T-helper 9 cell (primary cell): Measurements from ENCODE around the gene TNK2.
"Not testable (repeated sequence)": the region's sequence is repeated elsewhere in the genome, so short reads cannot be mapped to it uniquely, and the experiment has no call there.

Experiments
- DNase-seq: peaks from one replicate; pipeline ENCODE4 v3.0.0-alpha.2; 2020

Gene TNK2

GRCh38 chr3:195916291-195916690 lies 7.9 kb upstream of the TNK2 start:
- DNase-seq = no peak

GRCh38 chr3:195914648-195915473 lies 6.5 kb upstream of the TNK2 start:
- peak; percentile 96 for DNase-seq

GRCh38 chr3:195914146-195914545 lies 5.8 kb upstream of the TNK2 start:
- not testable (repeated sequence) for DNase-seq

GRCh38 chr3:195913382-195913781 lies 5.0 kb upstream of the TNK2 start:
- no peak for DNase-seq

GRCh38 chr3:195911946-195912270 lies 3.6 kb upstream of the TNK2 start:
- no peak for DNase-seq

GRCh38 chr3:195911041-195911945 lies 2.9 kb upstream of the TNK2 start:
- DNase-seq = no peak

GRCh38 chr3:195910499-195910845 lies 2.1 kb upstream of the TNK2 start:
- no peak for DNase-seq

GRCh38 chr3:195909644-195910498 lies 1.5 kb upstream of the TNK2 start:
- peak; percentile 89 for DNase-seq

GRCh38 chr3:195908694-195909581 lies 587 bp upstream of the TNK2 start:
- peak; percentile 27 for DNase-seq

- no peak for DNase-seq
Measured at GRCh38 chr3:195907684-195907933, 742 bp downstream of the TNK2 start.

GRCh38 chr3:195906865-195907683 lies 1.3 kb downstream of the TNK2 start:
- DNase-seq = peak; percentile 62

- no peak for DNase-seq
Measured at GRCh38 chr3:195905970-195906864, 2.1 kb downstream of the TNK2 start.

GRCh38 chr3:195904368-195904767 lies 4.0 kb downstream of the TNK2 start:
- no peak for DNase-seq

GRCh38 chr3:195903950-195904290 lies 4.4 kb downstream of the TNK2 start:
- no peak for DNase-seq

- not testable (repeated sequence) for DNase-seq
Measured at GRCh38 chr3:195902634-195903033, 5.7 kb downstream of the TNK2 start.

GRCh38 chr3:195901836-195902585 lies 6.3 kb downstream of the TNK2 start:
- not testable (repeated sequence) for DNase-seq

GRCh38 chr3:195900436-195901355 lies 7.7 kb downstream of the TNK2 start:
- no peak for DNase-seq

GRCh38 chr3:195899701-195900435 lies 8.5 kb downstream of the TNK2 start:
- DNase-seq = no peak
